Measurements from ENCODE around the gene CRYBB3. TPM values are rescaled to one million over a fixed set of nuclear protein-coding genes. Genes with fewer than 3 reads are reported as not detected.
"Not testable (repeated sequence)": the region's sequence is repeated elsewhere in the genome, so short reads cannot be mapped to it uniquely, and the experiment has no call there.

Gene CRYBB3
- total and polyA plus RNA-seq, 2 of the 13 experiments (the other 11 are each of a cell fraction or from before 2014, with no cell fraction given): 0.18 to 0.28 TPM

DNA sequence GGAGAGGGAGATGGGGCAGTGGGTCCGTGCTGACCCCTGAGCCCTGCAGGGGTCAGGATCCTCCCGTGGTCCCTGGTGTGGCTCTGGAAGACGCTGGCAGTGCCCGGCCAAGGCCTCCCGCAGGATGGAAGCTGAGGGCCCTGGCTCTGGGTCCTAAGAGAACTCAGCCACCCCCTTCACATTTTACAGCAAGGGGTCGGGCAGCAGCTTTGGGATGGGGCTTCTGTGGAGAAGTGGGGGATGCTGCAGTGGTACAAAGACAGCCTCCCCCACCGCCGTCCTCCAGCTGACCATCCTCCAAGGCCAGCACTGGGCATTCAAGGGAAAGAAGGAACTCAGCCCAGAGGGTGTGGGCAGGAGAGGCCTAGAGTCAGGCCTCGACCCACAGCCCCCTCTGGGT is 21.8 kb upstream of the CRYBB3 start:
- FAIRE-seq: no peak
- no peak overlapping the region for H3K27ac ChIP-seq (ENCODE audit: extremely low read length, insufficient read depth, low read length)
- H3K27me3 ChIP-seq (ENCODE audit: control insufficient read depth in 1 of 2, insufficient read depth in 2 of 2, low read length in 2 of 2): no peaks in the 10 kb centered on the region
- in situ Hi-C loops (cut with HindIII; ENCODE audit: extremely low pct_ligation_motif_present, low pct_unique_long_range_greater_than_20kb): loop anchor here (25.0 kb wide), 1 partner anchor 241 kb away; the partner anchor contains the start of gene LHFPL7
- ChIA-PET POLR2A (no interaction called here), CTCF (ENCODE audit: low intra/inter-chr PET ratio, low total read pairs) (no interaction called here)
- no peak overlapping the region for H3K4me3 ChIP-seq (replicated peaks in 1 of 3; ENCODE audit: insufficient read depth in 1 of 3, low read depth in 2 of 3, low read length in 3 of 3)
- no TSS peak for BruUV-seq (replicated peaks)
- H4K20me1 ChIP-seq (ENCODE audit: insufficient read depth, low read length): no peaks in the 10 kb centered on the region
- H3K4me2 ChIP-seq (ENCODE audit: low read depth, low read length): no peak overlapping the region
- no peak for ATAC-seq
- H3K79me2 ChIP-seq (ENCODE audit: insufficient read depth, low read length): no peaks in the 10 kb centered on the region
- no peak overlapping the region for H3K9ac ChIP-seq (ENCODE audit: insufficient read depth, low read depth, low read length)
- no peak for DNase-seq (ENCODE audit: low spot score)
- H3K9me3 ChIP-seq (ENCODE audit: low read length): no peaks in the 10 kb centered on the region
- no peak overlapping the region for H2AFZ ChIP-seq (ENCODE audit: low read length)
- peaks cover 23 to 59% of the 10 kb centered on the region in 2 experiments for H3K36me3 ChIP-seq (replicated peaks in 1 of 2; ENCODE audit: control insufficient read depth in 1 of 2, insufficient read depth in 2 of 2, low read length in 2 of 2)
- 95% methylated on average over 3 of the region's 9 CpGs for WGBS (ENCODE audit: low lambda C conversion rate)
- intact Hi-C loops (cut with micrococcal nuclease; ENCODE audit: unreplicated experiment): no loop called here
- H3K4me1 ChIP-seq (ENCODE audit: insufficient read depth, low read length): peaks cover 7% of the 10 kb centered on the region
- TF ChIP-seq PRMT3 (CRISPR knock-in tag; IDR thresholded peaks at IDR 0.05; ENCODE audit: borderline replicate concordance, low read depth) (no peak), ZNF317 (CRISPR knock-in tag; IDR thresholded peaks at IDR 0.05) (no peak), EED (CRISPR knock-in tag; IDR thresholded peaks at IDR 0.05) (no peak), CBX5 (CRISPR knock-in tag; IDR thresholded peaks at IDR 0.05; ENCODE audit: borderline replicate concordance) (no peak), RBM39 (IDR thresholded peaks at IDR 0.05; ENCODE audit: low read depth, low read length, poor library complexity, severe bottlenecking) (no peak), ZNF589 (CRISPR knock-in tag; conservative IDR thresholded peaks at IDR 0.05) (no peak)

- not testable (repeated sequence) for DNase-seq (ENCODE audit: low spot score)
- H3K36me3 ChIP-seq (replicated peaks in 1 of 2; ENCODE audit: control insufficient read depth in 1 of 2, insufficient read depth in 2 of 2, low read length in 2 of 2): peaks cover 23 to 54% of the 10 kb centered on the region in 2 experiments
- WGBS (ENCODE audit: low lambda C conversion rate): 70% methylated on average over 5 of the region's 6 CpGs
These were observed 21.3 kb upstream of the CRYBB3 start for GRCh38 chr22:25178348-25178747.

DNA sequence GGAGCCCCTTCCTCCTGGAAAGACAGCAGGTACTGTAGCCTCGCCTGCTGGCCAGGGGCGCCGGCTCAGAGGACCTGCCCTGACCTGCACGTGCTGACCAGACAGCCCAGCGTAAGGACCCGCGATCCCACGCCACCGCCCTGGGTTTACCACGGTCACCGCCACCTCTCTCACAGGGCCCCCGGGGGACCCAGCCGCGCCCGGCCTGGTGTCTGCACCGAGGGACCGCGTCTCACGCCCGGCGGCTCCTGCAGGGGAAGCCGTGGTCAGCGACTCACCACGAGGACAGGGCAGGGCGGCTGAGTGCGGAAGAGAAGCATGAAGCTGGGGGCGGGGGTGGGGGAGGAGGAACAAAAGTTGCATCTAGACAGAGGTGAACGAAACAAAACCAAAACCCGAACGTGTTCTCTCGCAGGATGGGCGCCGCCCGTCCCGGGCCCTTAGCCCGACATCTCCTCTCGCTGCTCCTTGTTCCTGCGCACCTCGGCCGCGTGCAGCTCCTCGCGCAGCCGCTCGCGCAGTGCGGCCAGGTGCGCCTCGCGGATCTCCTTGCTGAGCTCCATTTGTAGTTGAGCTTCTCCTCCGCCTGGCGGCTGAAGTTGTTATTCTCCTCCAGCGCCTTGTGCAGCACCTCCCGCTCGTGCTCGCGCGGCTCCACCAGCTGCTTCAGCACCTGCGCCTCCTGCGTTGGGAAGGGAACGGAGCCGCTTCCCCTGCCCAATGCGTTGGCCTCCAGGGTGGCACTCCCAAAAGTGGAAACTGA is 20.6 kb upstream of the CRYBB3 start:
- H3K27ac ChIP-seq (ENCODE audit: extremely low read length, insufficient read depth, low read length); H3K9ac ChIP-seq (ENCODE audit: insufficient read depth, low read depth, low read length); H4K20me1 ChIP-seq (ENCODE audit: insufficient read depth, low read length); BruUV-seq (replicated peaks); FAIRE-seq; H3K27me3 ChIP-seq (ENCODE audit: control insufficient read depth in 1 of 2, insufficient read depth in 2 of 2, low read length in 2 of 2); intact Hi-C loops (cut with micrococcal nuclease; ENCODE audit: unreplicated experiment); POLR2A ChIA-PET; H3K79me2 ChIP-seq (ENCODE audit: insufficient read depth, low read length); DNase-seq (ENCODE audit: low spot score); CTCF ChIA-PET (ENCODE audit: low intra/inter-chr PET ratio, low total read pairs); H3K9me3 ChIP-seq (ENCODE audit: low read length); H3K4me3 ChIP-seq (replicated peaks in 1 of 3; ENCODE audit: insufficient read depth in 1 of 3, low read depth in 2 of 3, low read length in 3 of 3); H2AFZ ChIP-seq (ENCODE audit: low read length); H3K4me2 ChIP-seq (ENCODE audit: low read depth, low read length): not testable (repeated sequence)
- WGBS (ENCODE audit: low lambda C conversion rate): 99% methylated on average over 47 of the region's 63 CpGs
- peaks cover 19% of the 10 kb centered on the region for H3K4me1 ChIP-seq (ENCODE audit: insufficient read depth, low read length)
- in situ Hi-C loops (cut with HindIII; ENCODE audit: extremely low pct_ligation_motif_present, low pct_unique_long_range_greater_than_20kb): loop anchor here (25.0 kb wide), 1 partner anchor 242 kb away; the partner anchor contains the start of gene LHFPL7
- peak; percentile 37; the same call in 2 of the 3 replicates for ATAC-seq
- H3K36me3 ChIP-seq (replicated peaks in 1 of 2; ENCODE audit: control insufficient read depth in 1 of 2, insufficient read depth in 2 of 2, low read length in 2 of 2): peaks cover 21 to 50% of the 10 kb centered on the region in 2 experiments

More at GRCh38 chr22:25178348-25178747, 21.3 kb upstream of the CRYBB3 start:
- H3K4me2 ChIP-seq (ENCODE audit: low read depth, low read length); H4K20me1 ChIP-seq (ENCODE audit: insufficient read depth, low read length); intact Hi-C loops (cut with micrococcal nuclease; ENCODE audit: unreplicated experiment); H3K4me3 ChIP-seq (replicated peaks in 1 of 3; ENCODE audit: insufficient read depth in 1 of 3, low read depth in 2 of 3, low read length in 3 of 3); H3K9ac ChIP-seq (ENCODE audit: insufficient read depth, low read depth, low read length); BruUV-seq (replicated peaks); FAIRE-seq; CTCF ChIA-PET (ENCODE audit: low intra/inter-chr PET ratio, low total read pairs); H3K79me2 ChIP-seq (ENCODE audit: insufficient read depth, low read length); POLR2A ChIA-PET; H3K27me3 ChIP-seq (ENCODE audit: control insufficient read depth in 1 of 2, insufficient read depth in 2 of 2, low read length in 2 of 2); H3K9me3 ChIP-seq (ENCODE audit: low read length); H2AFZ ChIP-seq (ENCODE audit: low read length); H3K27ac ChIP-seq (ENCODE audit: extremely low read length, insufficient read depth, low read length): not testable (repeated sequence)
- H3K4me1 ChIP-seq (ENCODE audit: insufficient read depth, low read length): peaks cover 12% of the 10 kb centered on the region
- peak; percentile 70 for ATAC-seq
- in situ Hi-C loops (cut with HindIII; ENCODE audit: extremely low pct_ligation_motif_present, low pct_unique_long_range_greater_than_20kb): loop anchor here (25.0 kb wide), 1 partner anchor 241 kb away; the partner anchor contains the start of gene LHFPL7

Data from HepG2 (cell line).